WERI-Rb-1 (cell line): ENCODE measurements around the gene UNC80.

ENCODE experiments used
- DNase-seq: peaks from one replicate; pipeline ENCODE4 v3.0.0-alpha.2; 2020
- H3K27ac ChIP-seq: fragments of 250-450 bp; sonication (Bioruptor Pico); 2 replicates; pipeline ENCODE4 v1.5.1; 2020; ENCODE audit warnings: mild to moderate bottlenecking, moderate library complexity
- H3K27me3 ChIP-seq: fragments of 250-450 bp; sonication (Bioruptor Pico); 2 replicates; pipeline ENCODE4 v1.5.1; 2021; ENCODE audit warnings: mild to moderate bottlenecking, low read depth, moderate library complexity; ENCODE audit not compliant: insufficient read depth, severe bottlenecking
- H3K36me3 ChIP-seq: fragments of 250-450 bp; sonication (Bioruptor Pico); 2 replicates; pipeline ENCODE4 v1.5.1; 2020; ENCODE audit warnings: mild to moderate bottlenecking, moderate library complexity
- H3K4me3 ChIP-seq: 2 replicates; pipeline ENCODE4 v1.5.1; 2011; ENCODE audit warnings: low read depth, mild to moderate bottlenecking, control low read depth, low read length
- H3K9me3 ChIP-seq: fragments of 250-450 bp; sonication (Bioruptor Pico); 2 replicates; pipeline ENCODE4 v1.5.1; 2021; ENCODE audit warnings: mild to moderate bottlenecking, moderate library complexity; ENCODE audit not compliant: severe bottlenecking
- CTCF ChIP-seq: IDR thresholded peaks from 2 replicates; pipeline ENCODE4 v1.5.1; 2011; ENCODE audit warnings: low read depth, mild to moderate bottlenecking, control low read depth, inconsistent platforms, low read length

UNC80 gene

GRCh38 chr2:209984291-209984690 lies 212.7 kb downstream of the UNC80 start:
- no peak for TF ChIP-seq CTCF
- Histone ChIP-seq H3K27me3 (no peaks in the 10 kb centered on the region), H3K9me3 (no peaks in the 10 kb centered on the region), H3K36me3 (no peaks in the 10 kb centered on the region), H3K4me3 (no peak overlapping the region), H3K27ac (no peak overlapping the region)
- DNase-seq = no peak

- Histone ChIP-seq H3K27ac (no peak overlapping the region), H3K9me3 (no peaks in the 10 kb centered on the region), H3K27me3 (no peaks in the 10 kb centered on the region), H3K36me3 (no peaks in the 10 kb centered on the region), H3K4me3 (no peak overlapping the region)
- no peak for TF ChIP-seq CTCF
- no peak for DNase-seq
These were observed 214.2 kb downstream of the UNC80 start for GRCh38 chr2:209985874-209986273.

GRCh38 chr2:209986415-209986814 lies 214.8 kb downstream of the UNC80 start:
- no peaks in the 10 kb centered on the region for H3K9me3 ChIP-seq
- H3K4me3 ChIP-seq = no peak overlapping the region
- H3K27me3 ChIP-seq = no peaks in the 10 kb centered on the region
- TF ChIP-seq CTCF = no peak
- no peaks in the 10 kb centered on the region for H3K36me3 ChIP-seq
- no peak for DNase-seq
- no peak overlapping the region for H3K27ac ChIP-seq

- no peak for DNase-seq
- H3K9me3 ChIP-seq = no peaks in the 10 kb centered on the region
- H3K36me3 ChIP-seq = no peaks in the 10 kb centered on the region
- TF ChIP-seq CTCF = no peak
- H3K27me3 ChIP-seq = no peaks in the 10 kb centered on the region
- no peak overlapping the region for H3K27ac ChIP-seq
- H3K4me3 ChIP-seq = no peak overlapping the region
These were observed 216.4 kb downstream of the UNC80 start for GRCh38 chr2:209988010-209988409.

GRCh38 chr2:209990838-209991237 lies 219.2 kb downstream of the UNC80 start:
- no peaks in the 10 kb centered on the region for H3K27me3 ChIP-seq
- DNase-seq = no peak
- TF ChIP-seq CTCF = no peak
- no peaks in the 10 kb centered on the region for H3K9me3 ChIP-seq
- no peak overlapping the region for H3K27ac ChIP-seq
- no peak overlapping the region for H3K4me3 ChIP-seq
- H3K36me3 ChIP-seq = no peaks in the 10 kb centered on the region

- no peak for TF ChIP-seq CTCF
- H3K27me3 ChIP-seq = no peaks in the 10 kb centered on the region
- H3K9me3 ChIP-seq = no peaks in the 10 kb centered on the region
- H3K36me3 ChIP-seq = no peaks in the 10 kb centered on the region
- no peak for DNase-seq
- no peak overlapping the region for H3K27ac ChIP-seq
- H3K4me3 ChIP-seq = no peak overlapping the region
These were observed 222.3 kb downstream of the UNC80 start for GRCh38 chr2:209993968-209994367.
